Nucleus accumbens (tissue), 56 donors: ENCODE data around the gene DENND1B.
"Not testable (repeated sequence)": the region's sequence is repeated elsewhere in the genome, so short reads cannot be mapped to it uniquely, and the experiment has no call there.

Experiments
- DNase-seq, 56 donors: peaks; one replicate each; lab custom pipeline; 2025; lab: John Stamatoyannopoulos, UW

Gene DENND1B

GRCh38 chr1:197577580-197577979, 197.7 kb downstream of the DENND1B start:
- DNase-seq: no peak

- DNase-seq: not testable (repeated sequence)
Observed at GRCh38 chr1:197575531-197575930, 199.7 kb downstream of the DENND1B start.

- no peak for DNase-seq
Observed at GRCh38 chr1:197572169-197572568, 203.1 kb downstream of the DENND1B start.

- no peak for DNase-seq
Observed at GRCh38 chr1:197567442-197567841, 207.8 kb downstream of the DENND1B start.

GRCh38 chr1:197561041-197561440, 214.2 kb downstream of the DENND1B start:
- no peak for DNase-seq

GRCh38 chr1:197559655-197560054, 215.6 kb downstream of the DENND1B start:
- no peak for DNase-seq

GRCh38 chr1:197559244-197559643, 216.0 kb downstream of the DENND1B start:
- no peak for DNase-seq

- no peak for DNase-seq
Observed at GRCh38 chr1:197557302-197557701, 218.0 kb downstream of the DENND1B start.

GRCh38 chr1:197553281-197553680, 222.0 kb downstream of the DENND1B start:
- no peak for DNase-seq

- DNase-seq: no peak
Observed at GRCh38 chr1:197546989-197547388, 228.3 kb downstream of the DENND1B start.

- no peak for DNase-seq
Observed at GRCh38 chr1:197544553-197544952, 230.7 kb downstream of the DENND1B start.

GRCh38 chr1:197544130-197544529, 231.2 kb downstream of the DENND1B start:
- DNase-seq: no peak

GRCh38 chr1:197541411-197541810, 233.9 kb downstream of the DENND1B start:
- DNase-seq: no peak

GRCh38 chr1:197526736-197527371, 248.4 kb downstream of the DENND1B start:
- no peak for DNase-seq

- DNase-seq: no peak
Observed at GRCh38 chr1:197521118-197521739, 254.1 kb downstream of the DENND1B start.

GRCh38 chr1:197519741-197520334, 255.4 kb downstream of the DENND1B start:
- no peak for DNase-seq

- DNase-seq: no peak
Observed at GRCh38 chr1:197515421-197515820, 259.9 kb downstream of the DENND1B start.

- DNase-seq: no peak
Observed at GRCh38 chr1:197510691-197511378, 264.4 kb downstream of the DENND1B start.

- DNase-seq: no peak
Observed at GRCh38 chr1:197496722-197497121, 278.6 kb downstream of the DENND1B start.

GRCh38 chr1:197491505-197491904, 283.8 kb downstream of the DENND1B start:
- DNase-seq: not testable (repeated sequence)

- DNase-seq: no peak
Observed at GRCh38 chr1:197486946-197487345, 288.3 kb downstream of the DENND1B start.
